Stimulated activated CD4-positive, alpha-beta T cell treated with anti-CD3 and anti-CD28 coated beads, Interleukin-4, amount 100 ng/mL, for 48 hours (primary cell): ENCODE measurements around the gene BANF2.

Experiments used
- DNase-seq, 2 donors: peaks; one replicate each; pipeline ENCODE4 v3.0.0-alpha.2; 2020; ENCODE audit warnings: low read depth in 2 of 2

Gene BANF2

DNA sequence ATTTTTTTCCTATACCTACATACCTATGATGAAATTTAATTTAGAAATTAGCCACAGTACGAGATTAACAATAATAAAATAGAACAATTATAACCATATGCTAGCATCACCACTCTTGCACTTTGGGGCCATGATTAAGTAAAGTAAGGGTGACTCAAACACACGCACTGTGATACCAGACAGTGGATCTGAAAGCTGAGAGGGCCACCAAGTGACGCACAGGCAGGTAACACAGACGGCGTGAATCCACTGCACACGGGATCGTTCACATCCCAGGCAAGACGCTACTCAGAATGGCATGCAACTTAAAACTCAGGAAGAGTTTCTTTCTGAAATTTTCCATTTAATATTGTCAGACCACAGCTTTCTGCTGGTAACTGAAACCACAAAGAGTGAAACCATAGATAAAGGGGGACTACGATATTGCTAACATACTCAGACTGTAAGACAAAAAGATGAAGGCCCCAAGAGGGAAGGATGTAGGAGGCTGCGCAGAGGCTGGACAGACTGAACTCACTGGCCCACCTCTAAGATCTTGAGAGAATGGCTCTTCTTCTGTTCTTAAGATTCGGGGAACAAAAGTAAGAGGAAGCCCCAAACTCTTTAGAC, 35.6 kb upstream of the BANF2 start:
- DNase-seq = peak in 1 of 2 donors; percentile 21

DNA sequence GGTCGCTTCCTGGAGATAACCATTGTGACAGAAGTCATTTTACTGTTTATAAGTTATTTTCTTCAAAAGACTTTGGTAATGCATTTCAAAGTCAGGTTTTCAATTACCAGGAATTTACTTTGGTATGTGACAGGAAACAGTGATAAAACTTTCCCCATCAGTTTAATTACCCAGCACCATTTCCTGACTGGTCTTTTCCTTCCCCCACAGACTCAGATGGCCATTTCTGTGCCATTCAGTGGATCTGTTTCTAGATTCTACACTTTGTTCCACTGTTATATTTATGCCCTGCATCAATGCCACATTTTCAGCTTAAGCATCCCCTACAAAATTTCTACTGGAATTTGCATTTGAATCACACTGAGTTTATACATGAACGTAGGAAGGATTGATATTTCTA, 34.0 kb upstream of the BANF2 start:
- DNase-seq = no peak

DNA sequence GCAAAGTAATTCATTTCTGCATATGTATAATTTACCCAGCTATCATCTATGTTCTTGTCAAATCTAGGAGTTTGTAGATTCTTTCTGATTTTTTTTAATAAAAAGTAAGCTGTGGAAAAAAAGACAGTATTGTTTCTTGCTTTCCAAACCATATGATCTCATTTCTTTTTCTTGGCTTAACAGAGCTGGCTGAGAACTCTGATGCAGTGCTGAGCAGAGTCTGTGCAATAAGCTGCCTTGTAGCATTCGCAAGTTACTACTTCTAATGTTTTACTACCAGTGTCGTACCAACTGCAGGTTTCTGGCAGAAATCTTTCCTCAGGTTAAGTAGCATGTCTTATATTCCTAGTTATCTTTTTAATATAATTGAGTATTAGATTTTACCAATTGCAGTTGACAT, 33.3 kb upstream of the BANF2 start:
- no peak for DNase-seq

DNA sequence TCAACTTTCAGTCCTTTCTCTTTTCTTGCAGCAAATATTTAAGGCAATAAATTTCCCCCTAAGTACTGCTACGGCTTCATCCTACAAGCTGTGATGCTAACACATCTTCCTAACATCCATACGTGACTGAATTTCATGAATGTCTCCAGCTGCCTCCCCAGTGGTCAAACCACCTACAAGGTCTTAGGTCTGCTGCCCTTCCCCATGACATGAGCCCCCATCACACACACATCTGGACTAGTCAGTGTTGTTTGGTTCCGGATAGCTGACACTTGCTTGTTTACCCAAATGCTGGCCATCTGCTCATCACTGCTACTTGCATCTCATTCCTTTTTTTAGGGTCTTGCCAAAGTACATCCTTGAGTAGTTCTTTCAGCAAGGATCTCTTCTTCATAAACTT, 32.3 kb upstream of the BANF2 start:
- no peak for DNase-seq

DNA sequence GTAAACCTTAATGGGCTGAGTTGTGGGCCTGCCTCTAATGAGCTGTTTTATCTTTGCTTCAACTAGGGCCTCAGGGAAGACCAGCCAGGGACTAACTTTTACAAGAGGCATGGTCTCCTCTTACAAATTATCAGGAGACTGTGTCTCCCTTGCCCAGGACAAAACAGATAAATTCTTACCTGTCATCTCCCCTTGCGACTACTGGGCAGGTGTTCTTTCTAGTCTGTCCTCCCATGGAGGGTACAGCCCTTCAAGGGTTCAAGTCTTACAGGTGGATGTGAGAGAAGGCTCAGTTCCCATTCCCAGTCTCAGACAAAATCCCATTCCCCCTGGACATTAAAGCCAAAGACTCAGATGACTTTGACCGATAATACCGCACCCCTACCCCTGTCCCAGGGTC, 31.3 kb upstream of the BANF2 start:
- no peak for DNase-seq

DNA sequence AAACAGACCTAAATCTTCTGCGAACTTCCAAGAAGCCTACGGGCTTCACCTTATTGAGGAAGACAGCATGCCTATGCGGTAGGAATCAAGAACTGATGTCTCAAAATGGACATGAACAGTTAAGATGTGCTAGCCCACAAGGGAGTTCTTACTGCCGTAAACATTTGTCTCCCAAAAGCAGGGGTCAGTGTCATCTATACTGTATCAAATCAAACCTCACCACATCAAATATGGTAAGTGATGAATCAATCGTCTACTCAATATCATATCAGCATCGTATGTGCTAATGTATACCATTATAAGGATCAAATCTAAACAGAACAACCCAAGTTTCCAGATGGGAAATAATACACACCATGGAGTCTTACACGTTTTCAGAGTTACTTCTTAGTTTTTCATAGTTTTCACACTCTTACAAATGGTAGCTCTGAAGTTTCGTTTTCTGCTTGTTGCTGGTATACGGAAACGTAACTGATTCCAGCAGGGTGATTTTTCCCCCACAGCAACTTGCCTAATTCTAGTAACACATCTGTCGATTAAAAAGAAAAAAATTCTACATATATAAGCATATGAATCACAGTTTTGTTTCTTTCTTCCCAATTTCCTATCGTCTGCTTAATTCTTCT, 30.3 kb upstream of the BANF2 start:
- no peak for DNase-seq

DNA sequence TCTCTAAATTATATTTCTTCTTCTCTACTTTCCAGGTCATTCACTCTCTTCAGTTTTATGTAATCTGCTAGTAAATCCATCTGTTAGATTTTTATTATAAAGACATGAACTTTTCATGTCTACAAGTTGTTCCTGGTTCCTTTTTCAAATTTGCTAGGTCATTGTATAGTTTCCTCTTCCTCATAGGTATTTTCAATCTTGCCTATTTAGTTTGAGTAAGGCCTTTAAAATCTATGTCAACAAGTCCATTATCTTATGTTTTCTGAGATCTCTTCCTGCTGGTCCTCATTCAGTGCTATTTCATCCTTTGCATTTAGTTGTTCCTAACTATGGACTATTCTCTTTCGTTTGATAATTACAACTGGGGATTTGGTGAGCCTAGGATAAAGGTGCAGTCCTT, 28.8 kb upstream of the BANF2 start:
- DNase-seq = no peak

DNA sequence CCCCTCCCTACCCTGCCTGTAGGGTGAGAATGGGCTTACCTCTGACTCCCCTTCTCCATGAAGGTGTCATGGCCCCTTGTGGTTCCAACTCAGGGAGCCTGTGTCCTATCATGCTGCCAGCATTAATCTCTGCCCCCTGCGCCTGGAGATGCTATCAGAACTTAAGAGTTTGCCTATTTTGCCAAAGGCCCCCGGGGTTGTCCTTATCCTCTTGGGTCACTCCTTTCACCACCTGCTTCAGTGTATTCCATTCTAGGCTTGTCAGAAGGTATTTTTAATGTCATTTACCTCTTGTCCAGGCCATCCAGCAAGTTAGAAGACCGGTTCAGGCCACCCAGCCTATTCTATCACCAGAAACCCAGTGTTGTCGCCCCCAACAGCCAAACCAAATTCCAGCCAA, 28.2 kb upstream of the BANF2 start:
- DNase-seq = no peak

DNA sequence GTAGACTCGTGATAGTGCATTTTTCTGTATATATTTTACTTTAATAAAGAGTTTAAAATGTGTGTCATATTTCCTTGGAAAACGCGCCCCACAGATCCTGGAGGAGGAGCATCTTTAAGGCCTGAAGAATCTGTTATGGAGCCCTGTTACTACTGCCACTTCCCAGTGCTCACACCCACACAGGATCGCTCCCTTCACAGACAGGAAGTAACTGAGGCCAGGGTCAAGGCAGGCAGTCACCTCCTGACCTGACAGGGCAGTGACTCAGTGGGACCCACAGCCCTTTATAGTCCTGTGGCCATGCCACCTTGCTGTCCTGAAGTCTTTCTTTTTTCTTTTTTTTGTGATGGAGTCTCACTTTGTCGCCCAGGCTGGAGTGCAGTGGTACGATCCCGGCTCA, 26.7 kb upstream of the BANF2 start:
- no peak for DNase-seq

DNA sequence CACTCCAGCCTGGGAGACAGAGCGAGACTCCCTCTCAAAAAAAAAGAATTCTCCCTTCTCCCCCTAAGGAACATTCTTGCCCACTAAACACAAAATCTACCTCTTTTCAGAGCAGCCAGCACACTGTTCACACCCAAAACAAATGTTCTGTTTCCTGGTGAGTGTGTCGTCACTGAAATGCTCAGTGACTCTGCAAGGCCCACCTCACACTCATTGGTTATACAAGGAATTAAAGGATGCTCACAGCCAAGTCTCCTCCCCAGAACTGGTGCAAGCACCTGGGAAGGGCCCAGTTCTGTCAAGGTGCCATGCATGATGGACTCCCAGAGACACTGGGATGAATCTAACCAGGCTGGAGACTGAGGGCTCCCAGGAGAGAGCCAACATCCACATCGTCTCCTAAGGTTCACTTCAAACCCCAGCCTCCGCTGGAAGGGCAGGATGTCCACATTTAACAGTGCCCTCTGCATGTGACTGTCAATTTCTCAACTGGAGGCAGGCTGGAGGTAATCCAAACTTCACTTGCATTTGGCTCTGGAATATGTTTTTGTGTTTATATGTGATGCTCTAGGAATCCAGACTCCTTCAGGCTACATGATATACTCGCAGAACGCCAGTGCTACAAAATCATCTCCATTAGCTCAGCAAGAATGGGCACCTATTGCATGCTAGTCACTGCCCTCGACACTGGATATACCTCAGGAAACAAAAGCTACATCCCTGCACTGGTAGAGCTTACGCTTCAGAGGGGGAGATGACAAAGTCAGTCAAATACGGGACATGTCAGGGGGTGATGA, 24.8 kb upstream of the BANF2 start:
- no peak for DNase-seq

DNA sequence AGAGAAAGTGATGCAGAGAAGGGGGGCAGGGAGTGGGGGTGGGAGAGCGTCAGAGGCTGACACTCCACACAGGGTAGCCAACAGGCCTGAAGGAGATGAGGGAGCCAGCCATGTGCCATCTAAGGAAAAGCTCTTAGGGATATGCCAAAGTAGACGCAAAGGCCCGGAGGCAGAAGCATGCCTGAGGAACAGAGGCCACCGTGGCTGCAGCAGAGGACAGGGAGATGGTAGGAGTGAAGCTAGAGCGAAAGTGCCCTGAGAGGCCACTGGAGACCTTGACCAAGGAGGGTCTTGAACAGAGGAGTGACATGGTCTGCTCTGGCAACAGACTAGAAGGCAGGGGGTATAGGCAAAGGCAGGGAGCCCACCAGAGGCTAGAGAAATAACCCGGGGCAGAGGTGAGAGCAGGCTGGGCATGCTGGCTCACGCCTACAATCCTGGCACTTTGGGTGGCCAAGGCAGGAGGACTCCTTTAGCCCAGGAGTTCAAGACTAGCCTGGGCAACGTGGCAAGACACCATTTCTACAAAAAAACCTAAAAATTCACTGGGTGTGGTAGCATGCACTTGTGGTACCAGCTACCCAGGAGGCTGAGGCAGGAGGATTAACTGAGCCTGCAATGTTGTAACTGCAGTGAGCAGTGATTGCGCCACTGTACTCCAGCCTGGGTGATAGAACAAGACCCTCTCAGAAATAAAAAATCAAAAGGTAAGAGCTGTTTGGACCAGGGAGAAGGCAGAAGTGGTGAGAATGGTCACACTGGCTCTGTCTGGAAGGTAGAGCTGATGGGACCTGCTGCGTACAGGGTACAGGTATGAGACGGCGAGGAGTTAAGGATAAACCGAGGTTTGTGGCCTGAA, 24.0 kb upstream of the BANF2 start:
- DNase-seq = no peak

DNA sequence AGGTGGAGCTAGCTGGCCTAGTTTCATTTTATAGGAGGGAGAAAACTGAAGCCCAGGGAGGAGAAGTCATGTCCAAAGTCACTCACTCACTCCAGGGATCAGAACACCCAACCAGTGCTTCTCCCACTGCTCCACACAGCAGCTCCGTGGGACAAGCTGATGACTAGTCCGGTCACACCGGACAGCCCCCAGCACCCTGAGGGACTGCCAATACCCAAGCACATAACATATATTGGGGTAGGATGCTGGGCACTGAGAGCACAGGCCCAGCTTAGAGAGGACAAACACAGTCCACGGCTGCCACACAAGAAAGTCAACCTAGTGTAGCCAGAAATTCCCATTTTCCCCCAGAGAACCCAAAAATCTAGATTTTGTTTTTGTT, 23.4 kb upstream of the BANF2 start:
- no peak for DNase-seq

DNA sequence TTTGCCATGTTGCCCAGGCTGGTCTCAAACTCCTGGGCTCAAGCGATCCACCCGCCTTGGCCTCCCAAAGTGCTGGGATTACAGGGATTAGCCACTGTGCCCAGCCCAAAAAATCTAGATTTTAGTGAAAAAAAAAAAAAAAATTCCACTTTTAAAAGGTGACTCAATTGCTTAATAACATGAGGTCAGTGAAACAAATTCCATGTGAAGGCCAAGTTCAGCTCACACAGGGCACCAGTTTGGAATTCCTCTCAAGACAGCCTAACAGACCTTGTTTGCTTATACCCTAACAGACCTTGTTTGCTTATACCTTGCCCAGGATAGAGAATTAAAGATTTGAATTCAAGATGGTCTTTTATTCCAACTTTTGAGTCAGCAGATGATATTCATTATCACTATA, 22.8 kb upstream of the BANF2 start:
- no peak for DNase-seq

DNA sequence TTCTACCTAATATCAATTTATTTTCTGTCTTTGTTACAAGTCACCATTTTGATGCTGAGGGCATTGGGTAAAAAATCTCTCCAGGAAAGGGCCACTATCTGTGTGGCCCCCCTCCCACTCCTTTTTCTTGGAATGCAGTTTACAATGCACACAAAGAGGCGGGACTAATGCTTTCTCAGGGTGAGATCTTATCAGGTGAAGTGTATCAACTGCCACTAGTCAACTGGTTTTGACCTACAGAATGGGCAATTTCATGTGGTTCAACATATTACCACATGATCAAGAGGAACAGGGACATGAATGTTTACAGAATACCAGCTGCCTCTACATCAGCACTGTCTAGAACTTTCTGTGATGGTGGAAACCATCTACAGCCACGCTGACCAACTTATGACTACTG, 21.5 kb upstream of the BANF2 start:
- DNase-seq = no peak

DNA sequence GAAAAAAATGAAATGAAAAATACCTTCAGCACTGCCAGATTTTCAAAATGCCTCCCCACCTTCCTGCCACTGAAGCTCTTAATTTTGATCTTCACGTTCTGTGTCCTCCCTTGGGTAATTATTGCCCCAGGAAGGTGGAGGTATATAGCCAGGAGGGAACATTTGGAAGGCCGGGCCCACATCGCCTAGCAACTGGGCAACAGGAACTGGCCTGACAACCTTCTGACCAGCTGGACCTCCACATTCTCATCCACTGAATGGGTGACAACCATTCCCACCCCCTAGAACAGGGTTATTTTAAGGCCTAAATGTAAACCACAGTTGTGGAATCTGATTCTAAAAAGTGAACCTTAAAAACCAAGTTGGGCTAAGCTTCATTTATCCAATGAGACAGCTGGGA, 20.9 kb upstream of the BANF2 start:
- no peak for DNase-seq

DNA sequence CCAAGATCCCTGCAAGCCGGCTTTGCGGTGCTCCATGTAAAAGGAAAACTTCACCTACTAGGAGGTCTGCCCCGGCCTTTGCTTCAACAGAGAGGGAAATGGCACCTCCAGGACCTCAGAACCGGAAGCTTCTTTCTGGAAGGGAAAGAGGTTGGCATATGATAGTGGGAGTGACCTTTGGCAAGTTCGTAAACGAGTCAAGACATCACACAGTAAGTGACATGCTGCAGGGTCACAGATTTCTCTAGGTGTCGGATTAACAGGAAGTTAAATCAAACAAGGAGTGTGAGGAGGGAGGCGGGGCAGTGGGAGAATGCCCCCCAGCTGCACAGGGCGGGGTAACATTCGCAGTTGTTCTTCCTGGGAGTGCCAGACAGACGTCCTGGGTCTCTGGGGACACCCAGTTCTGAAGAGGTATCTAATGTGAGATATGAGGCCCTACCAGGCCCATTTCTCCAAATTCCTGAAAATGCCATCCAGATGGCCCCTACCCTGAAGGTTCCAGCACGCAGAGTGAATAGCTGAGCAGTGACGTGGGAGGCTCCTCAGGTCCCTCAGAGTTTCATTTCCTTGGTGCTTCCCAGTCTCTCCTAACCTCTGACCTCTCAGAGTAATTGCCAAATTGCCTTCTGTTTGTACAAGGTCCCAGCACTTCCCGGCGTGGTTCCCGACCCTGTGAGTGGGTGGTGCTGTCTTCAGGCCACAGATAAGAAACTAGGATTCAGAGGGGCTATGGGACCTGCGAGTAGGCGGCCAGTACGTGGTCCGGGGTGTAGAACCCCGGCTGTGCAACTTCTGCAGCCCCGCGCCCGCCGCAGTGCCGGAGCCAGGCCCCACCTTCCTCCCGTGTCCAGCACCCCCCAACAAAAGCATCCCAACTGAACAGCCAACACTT, 19.6 kb upstream of the BANF2 start:
- no peak for DNase-seq

DNA sequence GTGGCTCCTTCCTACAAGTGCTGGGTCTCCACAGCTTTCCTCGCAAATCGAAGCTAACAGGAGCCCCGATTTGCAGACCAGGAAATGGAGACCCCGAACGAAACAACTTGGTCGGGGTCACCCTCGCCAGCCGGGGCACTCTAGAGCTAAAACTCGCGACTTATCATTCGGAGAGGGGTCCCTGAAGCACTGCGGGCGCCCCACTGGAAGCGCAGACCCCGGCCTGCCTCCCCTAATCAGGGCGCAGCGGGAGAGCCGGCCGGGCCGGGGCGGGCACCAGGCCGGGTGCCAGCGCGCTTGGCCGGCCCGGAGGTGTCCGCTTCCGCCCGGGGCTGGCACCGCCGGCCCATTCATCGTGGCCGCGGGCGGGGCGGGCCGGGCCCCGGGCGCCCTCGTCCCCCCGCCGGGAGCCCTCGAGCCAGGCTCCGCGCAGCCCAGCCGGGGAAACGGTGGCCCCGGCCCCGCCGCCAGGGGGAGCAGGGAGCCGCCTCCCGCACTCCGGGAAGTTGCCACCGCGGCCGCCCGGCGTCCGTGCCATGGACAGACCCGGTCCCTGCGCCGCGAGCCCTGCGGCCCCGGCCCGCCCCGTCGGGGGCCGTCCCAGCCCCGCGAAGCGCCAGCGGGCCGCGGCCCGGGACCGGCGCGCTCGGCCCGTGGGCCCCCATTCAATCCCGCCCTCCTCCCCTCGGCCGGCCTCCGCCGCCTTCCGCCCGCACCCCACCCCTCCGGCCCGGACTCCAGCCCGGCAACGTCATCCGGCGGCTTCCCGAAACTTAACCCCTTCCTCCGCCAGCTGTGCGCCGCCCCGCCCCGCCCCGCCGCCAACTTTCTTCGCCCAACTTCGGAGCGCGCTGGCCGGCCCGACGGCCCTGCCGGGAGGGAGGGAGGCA, 18.7 kb upstream of the BANF2 start:
- peak; percentile 72 to 73 for DNase-seq

DNA sequence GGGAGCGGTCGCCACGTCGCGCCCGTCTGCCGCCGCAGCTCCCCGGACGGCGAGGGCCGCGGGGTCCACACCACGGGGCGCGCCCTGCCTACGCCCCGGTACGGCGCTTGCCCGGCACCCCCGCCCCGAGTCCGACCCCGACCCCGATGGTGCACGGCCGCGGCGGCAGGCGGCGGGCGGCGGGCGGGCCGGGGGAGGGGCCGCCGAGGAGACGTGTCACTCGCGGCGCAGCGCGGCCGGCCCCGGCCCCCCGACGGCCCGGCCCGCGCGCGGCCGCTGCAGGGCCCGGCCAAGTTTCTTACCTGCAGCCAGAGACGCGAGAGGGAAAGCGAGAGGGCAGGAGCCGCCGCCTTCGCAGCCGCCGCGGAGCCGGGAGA, 18.1 kb upstream of the BANF2 start:
- DNase-seq = no peak

DNA sequence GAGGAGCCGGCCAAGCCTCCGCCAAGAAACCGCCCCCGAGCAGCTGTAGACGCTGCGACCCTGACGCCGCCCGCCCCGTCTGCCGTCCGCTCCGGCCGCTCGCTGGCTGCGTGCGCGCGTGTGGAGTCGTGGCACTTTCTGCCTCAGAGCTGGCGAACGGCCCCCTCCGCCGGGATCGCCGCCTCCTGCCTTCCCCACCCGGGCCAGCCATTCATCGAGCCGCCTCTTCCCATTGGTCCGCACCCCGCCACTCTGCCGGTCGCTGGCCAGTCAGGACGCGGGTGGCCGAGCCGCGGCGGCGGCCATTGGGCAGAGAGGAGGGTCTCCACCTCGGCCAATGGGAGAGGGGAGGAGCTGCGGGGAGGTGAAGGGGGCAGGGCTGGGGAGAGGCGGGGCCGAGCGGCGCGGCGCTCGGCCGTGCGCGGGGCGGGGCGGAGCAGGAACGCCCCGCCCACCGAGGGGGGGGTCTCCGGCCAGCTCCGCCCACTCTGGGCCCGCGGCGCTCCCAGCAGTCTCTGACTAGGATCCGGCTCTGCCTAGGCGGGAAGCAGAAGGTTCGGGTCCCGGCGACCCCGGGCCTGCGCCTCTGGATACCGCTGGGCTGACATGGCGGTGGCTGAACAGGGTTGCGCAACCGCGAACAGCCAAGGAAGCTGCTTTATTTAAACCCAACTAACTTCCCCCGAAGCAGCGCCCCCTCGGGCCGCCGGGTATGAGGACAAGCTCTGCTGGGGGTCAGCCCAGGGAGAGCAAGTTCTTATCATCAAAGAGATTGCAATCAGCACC, 17.5 kb upstream of the BANF2 start, which contains the start of gene RRBP1:
Gene RRBP1, minus strand, starts transcription at position 140 of the 786 bp plus-strand sequence. CDS start 21,735 bp downstream, outside the sequence.
- DNase-seq = peak; percentile 90 to 96

DNA sequence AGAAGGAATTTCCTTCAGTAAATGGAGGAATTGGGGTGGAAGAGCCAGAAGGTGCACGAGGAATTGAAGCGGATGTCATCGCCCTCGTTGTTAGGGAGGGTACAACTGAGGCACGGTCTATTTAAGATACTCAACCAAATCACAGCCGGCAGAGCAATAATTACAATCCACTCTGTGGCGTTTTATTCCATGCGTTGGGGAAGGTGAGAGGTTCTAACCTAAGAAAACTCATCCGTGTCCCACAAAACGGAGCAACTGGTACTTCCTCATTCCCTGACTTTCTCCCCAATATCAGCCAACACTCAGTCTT, 16.9 kb upstream of the BANF2 start:
- DNase-seq = no peak
